Right ventricle myocardium inferior (tissue), 1 donor: ENCODE data around the gene SERINC2. TPM values are rescaled to one million over a fixed set of nuclear protein-coding genes. Genes with fewer than 3 reads are reported as not detected.
"Not testable (repeated sequence)": the region's sequence is repeated elsewhere in the genome, so short reads cannot be mapped to it uniquely, and the experiment has no call there.

Experiments
- ATAC-seq: fragments of 200-7000 bp; cut with Tn5 transposase; one replicate; pipeline ENCODE4 v1.9.1; 2020; ENCODE audit warnings: mild to moderate bottlenecking, moderate library complexity
- DNase-seq: peaks from one replicate; pipeline ENCODE4 v3.0.0; 2021; ENCODE audit errors: missing footprints
- intact Hi-C: fragments of 100-400 bp; cut with DNase I; formaldehyde crosslinking; loops from one replicate; pipeline ENCODE4 v1.11.0; 2022
- total RNA-seq: library from RNA; stranded (reverse); fragmentation: NEBNext Ultra II Directional; extraction: Animal tissue kit (Norgen Biotek cat#: 25700); gene quantifications from one replicate; pipeline ENCODE4 v1.2.1, GENCODE V29; 2021
- donor health status: DM: no; HTN: yes; CAD: no; lungs with severe emphysema.

SERINC2 gene
- total RNA-seq, 1 donor from 2014 or later, result 1.7 TPM

DNA sequence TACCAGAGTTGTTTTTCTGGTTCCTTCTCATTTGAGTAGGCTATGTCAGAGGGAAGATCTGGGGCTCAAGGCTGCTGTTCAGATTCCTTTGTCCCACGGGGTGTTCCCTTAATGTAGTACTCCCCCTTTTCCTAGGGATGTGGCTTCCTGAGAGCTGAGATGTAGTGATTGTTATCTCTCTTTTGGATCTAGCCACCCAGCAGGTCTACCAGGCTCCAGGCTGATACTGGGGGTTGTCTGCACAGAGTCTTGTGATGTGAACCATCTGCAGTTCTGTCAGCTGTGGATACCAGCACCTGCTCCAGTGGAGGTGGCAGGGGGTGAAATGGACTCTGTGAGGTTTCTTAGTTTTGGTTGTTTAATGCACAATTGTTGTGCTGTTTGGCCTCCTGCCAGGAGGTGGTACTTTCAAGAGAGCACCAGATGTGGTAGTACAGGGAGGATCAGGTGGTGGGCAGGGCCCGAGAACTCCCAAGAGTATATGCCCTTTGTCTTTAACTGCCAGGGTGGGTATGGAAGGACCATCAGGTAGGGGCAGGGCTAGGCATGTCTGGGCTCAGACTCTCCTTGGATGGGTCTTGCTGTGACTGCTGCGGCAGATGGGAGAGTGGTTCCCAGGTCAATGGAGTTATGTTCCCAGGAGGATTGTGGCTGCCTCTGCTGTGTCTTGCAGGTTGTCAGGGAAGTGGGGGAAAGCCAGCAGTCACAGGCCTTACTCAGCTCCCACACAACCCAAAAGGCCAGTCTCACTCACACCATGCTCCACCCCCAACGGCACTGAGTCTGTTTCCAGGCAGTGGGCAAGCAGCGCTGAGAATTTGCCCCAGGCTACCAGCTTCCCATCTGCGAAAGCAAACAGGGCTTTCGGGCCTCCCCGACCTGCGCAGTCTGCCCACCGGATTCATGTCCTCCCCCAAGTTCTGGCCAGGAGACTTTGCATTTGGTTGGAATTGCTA is 64.2 kb downstream of the SERINC2 start:
- intact Hi-C loops, result no loop called here
- ATAC-seq (no peak), DNase-seq (no peak)

DNA sequence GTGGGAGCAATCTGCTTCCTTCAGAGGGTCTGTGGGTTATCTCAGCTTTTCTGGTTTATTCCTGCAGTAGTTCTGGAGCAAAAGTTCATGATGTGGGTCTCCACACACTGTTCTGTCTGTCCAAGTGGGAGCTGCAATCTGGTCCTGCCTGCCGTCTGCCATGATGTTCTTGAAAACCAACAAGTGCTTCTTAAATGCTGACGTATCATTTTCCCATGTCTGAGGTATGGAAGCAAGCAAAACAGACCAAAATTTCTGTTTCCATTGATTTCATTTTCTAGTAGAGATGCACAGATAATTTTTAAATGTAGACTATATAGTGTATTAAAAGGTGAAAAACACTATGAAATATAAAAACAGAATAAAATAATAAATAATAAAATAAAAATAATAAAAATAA is 65.2 kb downstream of the SERINC2 start:
- ATAC-seq (no peak), DNase-seq (no peak)
- intact Hi-C loops, result no loop called here

DNA sequence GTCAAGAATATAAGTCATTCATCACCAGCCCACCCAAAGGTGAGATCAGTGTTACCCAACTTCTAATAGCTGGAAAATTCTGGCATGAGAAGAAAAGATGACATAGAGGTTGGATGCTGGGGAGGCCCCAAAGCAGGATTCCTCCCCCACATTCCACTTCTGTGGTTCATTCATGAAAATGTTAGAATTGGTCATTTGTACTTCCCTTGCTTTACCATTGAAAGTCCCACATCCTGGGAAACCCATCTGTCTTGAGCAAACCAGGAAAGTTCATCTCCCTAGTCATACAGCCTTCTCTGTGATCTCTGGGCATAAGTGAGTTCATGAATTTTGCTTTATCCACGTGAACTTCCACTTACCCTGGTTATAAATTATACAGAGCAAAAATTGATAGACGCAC is 66.8 kb downstream of the SERINC2 start:
- intact Hi-C loops, result no loop called here

DNA sequence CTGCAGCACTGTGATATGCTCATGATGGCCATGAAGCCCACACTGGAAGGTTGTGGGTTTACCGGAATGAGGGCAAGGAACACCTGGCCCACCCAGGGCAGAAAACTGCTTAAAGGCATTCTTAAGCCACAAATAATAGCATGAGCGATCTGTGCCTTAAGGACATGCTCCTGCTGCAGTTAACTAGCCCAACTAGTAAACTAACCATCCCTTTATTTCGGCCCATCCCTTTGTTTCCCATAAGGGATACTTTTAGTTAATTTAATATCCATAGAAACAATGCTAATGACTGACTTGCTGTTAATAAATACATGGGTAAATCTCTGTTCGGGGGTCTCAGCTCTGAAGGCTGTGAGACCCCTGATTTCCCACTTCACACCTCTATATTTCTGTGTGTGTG is 67.4 kb downstream of the SERINC2 start:
- ATAC-seq, DNase-seq, intact Hi-C loops: not testable (repeated sequence)

More for the DNA sequence above, 66.8 kb downstream of the SERINC2 start:
- DNase-seq (no peak), ATAC-seq (no peak)

DNA sequence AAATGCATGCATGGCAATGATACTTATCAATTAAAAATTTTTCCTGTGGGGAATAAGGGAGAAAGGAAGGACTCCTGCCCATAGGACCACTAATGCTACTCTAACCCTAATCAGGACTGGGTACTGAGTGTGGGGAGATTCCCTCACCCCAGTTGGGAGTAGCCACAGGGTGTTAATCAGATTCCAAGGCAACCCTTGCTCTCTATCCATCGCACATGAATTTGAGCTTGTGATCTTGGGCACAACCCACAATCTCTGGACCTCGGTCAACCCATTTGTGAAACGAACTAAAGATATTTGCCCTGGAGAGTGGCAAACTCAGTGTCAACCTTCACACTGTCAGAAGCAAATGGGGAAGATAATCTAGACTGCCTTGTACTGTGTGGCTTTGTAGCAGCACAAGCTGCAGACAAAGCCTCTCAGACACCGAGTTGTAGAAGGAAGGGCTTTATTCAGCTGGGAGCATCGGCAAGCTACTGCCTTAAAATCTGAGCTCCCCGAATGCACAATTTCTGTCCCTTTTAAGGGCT is 69.5 kb downstream of the SERINC2 start:
- DNase-seq (no peak), ATAC-seq (no peak)

DNA sequence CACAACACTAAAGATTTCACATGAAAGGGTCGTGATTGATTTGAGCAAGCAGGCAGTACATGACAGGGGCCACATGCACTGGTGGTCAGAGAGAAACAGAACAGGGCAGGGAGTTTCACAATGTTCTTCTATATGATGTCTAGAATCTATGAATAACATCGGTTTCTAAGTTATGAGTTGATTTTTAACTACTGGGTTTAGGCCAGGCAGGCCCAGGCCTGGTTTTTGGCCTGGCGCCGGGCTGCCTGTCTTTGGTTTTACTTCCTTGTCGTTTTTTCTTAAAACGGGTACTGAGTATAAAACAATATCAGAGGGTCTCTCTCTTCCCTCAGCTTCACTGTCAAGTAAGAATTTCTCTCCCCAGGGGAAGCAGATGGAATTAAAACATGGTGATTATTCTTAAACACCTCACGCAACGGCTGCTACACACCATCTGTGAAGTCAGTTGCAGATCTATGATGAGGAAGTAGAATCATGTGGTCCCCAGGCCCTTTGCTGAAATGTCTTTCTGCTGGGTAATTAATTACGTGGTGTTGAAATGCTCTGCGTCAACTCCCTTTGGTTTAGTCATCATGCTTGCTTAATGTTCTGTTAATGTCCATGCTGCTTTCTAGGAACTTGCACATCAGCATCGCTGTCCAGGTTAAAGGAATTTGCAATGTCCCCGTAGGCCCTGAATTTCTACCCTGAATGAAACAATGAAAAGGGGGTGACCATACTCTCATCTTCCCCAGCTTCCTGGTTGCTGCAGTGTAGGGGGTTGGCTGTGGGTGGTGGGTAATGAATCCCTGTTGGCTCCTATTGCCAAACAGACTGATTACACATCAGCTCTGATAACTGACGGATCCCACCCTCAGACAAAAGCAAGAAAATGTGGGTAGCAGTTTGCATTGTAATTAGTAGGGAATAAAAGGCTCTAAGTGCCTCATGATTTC is 70.3 kb downstream of the SERINC2 start:
- peak; percentile 76 for ATAC-seq
- no peak for DNase-seq
- intact Hi-C loops, result no loop called here

More for the DNA sequence above, 69.5 kb downstream of the SERINC2 start:
- intact Hi-C loops, result no loop called here

Other genes starting within 250 kb of the SERINC2 start
- 0.14 TPM for gene NKAIN1, start 173.3 kb upstream of the SERINC2 start, total RNA-seq
- 19.0 TPM for gene SNRNP40, start 116.4 kb upstream of the SERINC2 start, total RNA-seq
- gene ZCCHC17, start 116.2 kb upstream of the SERINC2 start, total RNA-seq, result 10.4 TPM
- gene FABP3, start 40.1 kb upstream of the SERINC2 start, total RNA-seq, result 5,086 TPM
- gene TINAGL1, start 163.3 kb downstream of the SERINC2 start, total RNA-seq, result 273 TPM
- 0.49 TPM for gene HCRTR1, start 204.5 kb downstream of the SERINC2 start, total RNA-seq
- gene PEF1, start 231.7 kb downstream of the SERINC2 start, total RNA-seq, result 34.9 TPM